Measurements from ENCODE around the gene TMEM151B.
"Not testable (repeated sequence)": the region's sequence is repeated elsewhere in the genome, so short reads cannot be mapped to it uniquely, and the experiment has no call there.

Gene TMEM151B

DNA sequence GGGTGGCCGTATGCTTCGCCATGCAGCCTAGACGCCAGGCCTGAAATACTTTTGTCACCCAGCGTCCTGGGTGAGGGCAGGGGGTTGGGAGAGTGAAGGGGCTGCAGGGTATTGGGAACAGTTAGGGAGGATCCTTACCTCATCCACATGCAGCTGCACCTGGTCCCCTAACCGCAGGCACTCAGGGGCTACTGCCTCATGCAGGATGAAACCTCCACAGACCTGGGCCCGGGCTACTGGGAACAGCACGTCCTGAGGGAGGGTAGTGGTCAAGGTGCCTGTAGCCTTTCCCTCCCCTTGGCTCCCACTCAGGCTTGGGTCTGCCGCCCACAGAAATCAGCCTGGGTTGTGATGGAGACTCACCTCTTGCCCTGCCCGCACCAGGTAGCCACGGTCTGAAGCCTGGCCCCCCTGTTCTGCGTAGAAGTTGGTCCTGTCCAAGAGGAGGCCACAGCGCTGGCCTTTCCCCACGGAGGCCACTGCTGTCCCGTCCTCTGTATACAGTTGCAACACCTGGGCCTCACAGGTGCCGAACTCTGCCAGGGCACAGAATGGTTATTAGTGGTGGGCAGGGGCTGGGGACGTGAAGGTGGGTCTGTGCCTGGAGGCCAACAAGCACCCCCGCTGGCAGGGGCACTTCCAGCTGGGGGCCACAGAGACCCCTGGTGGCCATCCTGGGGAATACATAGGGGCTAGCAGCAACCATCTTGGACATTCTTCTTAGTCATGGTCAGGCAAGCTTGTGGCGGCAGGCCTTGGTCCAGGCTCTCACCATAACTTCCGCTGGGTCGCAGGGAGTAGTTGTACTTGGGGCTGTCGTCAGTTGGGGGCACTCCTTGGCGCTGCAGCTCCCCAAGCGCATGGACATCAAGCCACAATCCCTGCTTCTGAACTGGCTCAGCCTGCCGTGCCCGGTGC, 34.3 kb downstream of the TMEM151B start:
- peak in 1 of 3 experiments; percentile 36 for DNase-seq (ENCODE audit: low read depth in 3 of 3)

- no peak for DNase-seq (ENCODE audit: low read depth in 3 of 3)
Observed at GRCh38 chr6:44305200-44305725, 35.0 kb downstream of the TMEM151B start.

DNA sequence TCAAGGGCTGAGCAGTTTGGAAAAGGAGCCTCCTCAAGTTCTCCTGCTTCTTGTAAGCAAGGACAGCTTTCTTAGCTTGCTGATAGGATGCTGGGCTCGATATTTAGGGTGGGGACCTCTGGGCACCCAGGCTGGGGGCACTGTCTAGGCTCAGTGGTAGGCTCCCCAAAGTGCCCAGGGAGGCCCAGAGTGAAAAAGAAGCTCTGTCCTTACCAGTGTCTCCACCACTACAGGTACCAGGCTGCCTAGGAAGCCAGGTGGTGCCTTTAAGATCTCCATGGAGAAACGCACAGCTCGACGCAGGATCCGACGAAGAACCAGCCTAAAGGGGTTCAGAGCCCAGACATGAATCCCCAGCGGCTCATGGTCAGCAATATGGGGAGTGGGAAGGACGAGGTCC, 36.5 kb downstream of the TMEM151B start:
- no peak for DNase-seq (ENCODE audit: low read depth in 3 of 3)

- no peak for DNase-seq (ENCODE audit: low read depth in 3 of 3)
Observed at GRCh38 chr6:44307217-44307616, 37.0 kb downstream of the TMEM151B start.

GRCh38 chr6:44309092-44309491, 38.8 kb downstream of the TMEM151B start:
- no peak for DNase-seq (ENCODE audit: low read depth in 3 of 3)

GRCh38 chr6:44309631-44310030, 39.4 kb downstream of the TMEM151B start:
- DNase-seq (ENCODE audit: low read depth in 3 of 3) = no peak

GRCh38 chr6:44310241-44310640, 40.0 kb downstream of the TMEM151B start:
- no peak for DNase-seq (ENCODE audit: low read depth in 3 of 3)

DNA sequence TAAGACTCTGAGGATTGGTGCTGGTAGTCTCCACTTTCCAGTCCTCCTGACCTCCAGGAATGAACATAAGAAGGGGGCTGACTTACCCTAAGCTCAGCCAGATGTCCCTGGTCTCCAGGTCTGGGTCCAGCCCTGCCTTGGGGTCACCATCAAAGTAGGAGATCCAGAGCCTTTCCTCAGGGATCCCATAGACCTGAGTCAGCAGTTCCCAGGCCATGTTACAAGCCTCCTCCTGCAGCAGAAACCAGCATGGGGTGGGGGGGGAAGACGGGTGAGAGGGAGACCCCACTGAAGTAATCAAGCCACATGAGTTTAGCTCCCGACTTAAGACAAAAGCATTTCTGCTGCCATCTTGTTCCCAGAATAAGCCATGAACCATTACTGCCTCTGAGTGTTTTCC, 41.1 kb downstream of the TMEM151B start:
- DNase-seq (ENCODE audit: low read depth in 3 of 3) = no peak

GRCh38 chr6:44311767-44312166, 41.5 kb downstream of the TMEM151B start:
- no peak for DNase-seq (ENCODE audit: low read depth in 3 of 3)

GRCh38 chr6:44312901-44313788, 42.9 kb downstream of the TMEM151B start, which contains the start of gene AARS2:
Gene AARS2, minus strand, starts transcription at chr6:44313347. Its CDS starts 24 bp downstream, at chr6:44313323.
- DNase-seq (ENCODE audit: low read depth in 3 of 3) = peak; percentile 89 to 91 (median 91)

- not testable (repeated sequence) for DNase-seq (ENCODE audit: low read depth in 3 of 3)
Observed at GRCh38 chr6:44314657-44315056, 44.4 kb downstream of the TMEM151B start.

DNA sequence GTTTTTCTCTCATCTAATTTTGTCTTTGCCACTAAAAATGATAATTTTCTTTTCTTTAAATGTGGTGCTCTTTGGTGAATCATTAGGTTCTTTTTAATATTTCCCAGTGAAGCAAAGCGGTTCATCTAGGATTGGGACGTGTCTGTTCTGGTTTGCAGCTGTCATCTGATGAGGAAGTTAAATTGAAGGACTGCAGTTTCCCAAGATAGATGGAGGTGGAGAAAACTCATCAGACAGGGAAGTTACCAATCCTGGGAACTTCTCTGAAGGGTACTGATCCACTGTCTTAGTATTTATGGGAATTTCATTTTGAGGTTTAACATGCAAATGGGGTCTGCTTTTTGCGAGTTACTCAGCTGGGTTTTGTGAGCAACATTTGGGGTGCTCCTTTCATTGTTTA, 45.3 kb downstream of the TMEM151B start:
- DNase-seq (ENCODE audit: low read depth in 3 of 3) = no peak

GRCh38 chr6:44315951-44316350, 45.7 kb downstream of the TMEM151B start:
- DNase-seq (ENCODE audit: low read depth in 3 of 3) = no peak

DNA sequence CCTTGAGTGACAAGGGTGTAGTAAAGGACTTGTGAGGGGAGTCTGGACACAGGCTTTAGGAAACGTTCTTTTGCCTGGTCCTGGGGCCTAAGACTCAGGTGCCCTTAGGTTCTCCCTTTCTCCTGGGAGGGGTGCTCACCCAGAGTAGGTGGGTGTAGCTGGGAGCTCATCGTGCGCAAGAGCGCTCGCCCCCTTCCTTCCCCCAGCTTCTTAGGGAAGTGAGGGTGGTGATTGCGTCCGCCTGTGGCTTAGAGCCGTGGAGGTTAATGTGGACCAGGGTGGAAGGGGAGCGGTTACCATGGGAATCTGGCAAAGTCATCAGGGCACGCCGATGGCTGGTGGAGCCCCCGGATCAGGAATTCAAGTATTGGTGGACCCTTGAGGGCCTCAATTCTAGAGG, 46.2 kb downstream of the TMEM151B start:
- DNase-seq (ENCODE audit: low read depth in 3 of 3) = no peak

GRCh38 chr6:44317136-44317631, 46.9 kb downstream of the TMEM151B start:
- not testable (repeated sequence) for DNase-seq (ENCODE audit: low read depth in 3 of 3)

- DNase-seq (ENCODE audit: low read depth in 3 of 3) = no peak
Observed at GRCh38 chr6:44321210-44321609, 51.0 kb downstream of the TMEM151B start.

- no peak for DNase-seq (ENCODE audit: low read depth in 3 of 3)
Observed at GRCh38 chr6:44327096-44327495, 56.8 kb downstream of the TMEM151B start.

DNA sequence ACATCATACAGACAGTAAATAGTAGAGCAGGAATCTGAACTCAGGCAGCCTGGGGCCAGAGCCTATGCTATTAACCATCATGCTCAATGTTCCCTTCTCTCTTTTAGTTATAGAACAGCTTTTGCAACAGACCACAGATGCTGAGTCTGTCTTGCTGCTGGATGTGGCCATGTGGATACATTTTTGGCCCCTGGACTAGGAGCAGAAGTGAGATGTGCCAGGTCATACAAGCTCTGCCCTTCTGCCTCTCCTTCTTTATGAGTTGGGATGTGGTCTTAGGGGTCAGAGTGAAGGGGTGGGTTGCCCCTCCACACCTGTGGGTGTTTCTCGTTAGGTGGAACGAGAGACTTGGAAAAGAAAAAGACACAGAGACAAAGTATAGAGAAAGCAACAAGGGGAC, 57.5 kb downstream of the TMEM151B start:
- DNase-seq (ENCODE audit: low read depth in 3 of 3) = no peak

DNA sequence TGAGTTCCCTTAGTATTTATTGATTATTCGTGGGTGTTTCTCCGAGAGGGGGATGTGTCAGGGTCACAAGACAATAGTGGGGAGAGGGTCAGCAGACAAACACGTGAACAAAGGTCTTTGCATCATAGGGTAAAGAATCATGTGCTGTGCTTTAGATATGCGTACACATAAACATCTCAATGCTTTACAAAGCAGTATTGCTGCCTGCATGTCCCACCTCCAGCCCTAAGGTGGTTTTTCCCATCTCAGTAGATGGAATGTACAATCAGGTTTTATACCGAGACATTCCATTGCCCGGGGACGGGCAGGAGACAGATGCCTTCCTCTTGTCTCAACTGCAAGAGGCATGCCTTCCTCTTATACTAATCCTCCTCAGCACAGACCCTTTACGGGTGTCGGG, 58.0 kb downstream of the TMEM151B start:
- DNase-seq (ENCODE audit: low read depth in 3 of 3) = not testable (repeated sequence)

DNA sequence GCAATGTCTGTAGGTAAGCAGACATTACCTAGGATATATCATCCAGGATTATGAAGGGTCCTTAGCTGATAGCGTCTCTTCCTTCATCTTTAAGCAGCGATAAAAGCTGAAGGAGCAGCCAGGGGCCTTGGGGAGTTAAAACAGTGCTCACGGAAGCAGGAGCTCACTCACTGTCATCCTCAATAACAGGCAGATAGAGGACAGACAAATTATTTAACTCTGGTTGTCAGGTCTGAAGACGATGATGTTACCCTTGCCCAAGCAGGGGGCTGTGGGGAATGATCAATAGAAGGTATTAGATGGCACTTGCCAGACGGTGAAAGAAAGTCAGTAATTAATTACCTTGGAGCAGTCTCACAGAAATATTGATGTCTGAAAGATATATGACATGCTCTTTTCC, 59.6 kb downstream of the TMEM151B start:
- DNase-seq (ENCODE audit: low read depth in 3 of 3) = no peak

DNA sequence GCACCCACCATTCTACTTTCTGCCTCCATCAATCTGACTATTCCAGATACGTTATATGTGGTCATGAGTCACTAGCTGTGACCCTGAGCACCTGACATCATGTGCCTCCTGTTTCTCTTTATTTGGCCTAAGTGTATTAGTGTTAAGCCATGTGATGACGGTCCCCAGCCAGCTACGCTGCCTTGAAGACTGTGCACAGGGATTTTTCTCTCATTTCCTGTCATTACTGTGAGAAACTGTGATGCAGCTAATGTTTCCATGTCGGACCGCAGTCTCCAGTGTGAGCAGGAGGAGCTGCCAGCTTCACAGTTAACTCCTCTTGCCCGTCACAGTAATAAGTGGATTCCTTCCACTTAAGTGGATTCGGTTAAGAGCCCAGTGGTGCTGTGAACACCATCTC, 62.3 kb downstream of the TMEM151B start:
- no peak for DNase-seq (ENCODE audit: low read depth in 3 of 3)
